Smooth muscle cell (in vitro differentiated cells): ENCODE data around the gene KAT7. TPM values are rescaled to one million over a fixed set of nuclear protein-coding genes. Genes with fewer than 3 reads are reported as not detected.
A peak's percentile ranks its signal among the peaks of the same experiment; 100 is the strongest.

ENCODE experiments used
- DNase-seq: peaks from one replicate; lab custom pipeline; 2025; ENCODE audit not compliant: unreplicated experiment; lab: John Stamatoyannopoulos, UW
- H2AFZ ChIP-seq: fragments of 200-600 bp; sonication (generic); 2 replicates; pipeline ENCODE4 v1.6.0; 2016; ENCODE audit warnings: antibody characterized with exemption, low read depth, mild to moderate bottlenecking
- H3F3A ChIP-seq: fragments of 200-600 bp; sonication (generic); 2 replicates; pipeline ENCODE4 v1.6.0; 2017; ENCODE audit warnings: antibody characterized with exemption, low read depth
- H3K27ac ChIP-seq: fragments of 200-600 bp; sonication (generic); 2 replicates; pipeline ENCODE4 v1.5.1; 2016; ENCODE audit warnings: low read depth, mild to moderate bottlenecking
- H3K27me3 ChIP-seq: fragments of 200-600 bp; sonication (generic); 2 replicates; pipeline ENCODE4 v1.6.1; 2016; ENCODE audit warnings: low read depth, mild to moderate bottlenecking
- H3K36me3 ChIP-seq: fragments of 200-600 bp; sonication (generic); 2 replicates; pipeline ENCODE4 v1.5.1; 2016; ENCODE audit warnings: low read depth
- H3K4me1 ChIP-seq: fragments of 200-600 bp; sonication (generic); 2 replicates; pipeline ENCODE4 v1.5.1; 2016; ENCODE audit warnings: low read depth
- H3K4me2 ChIP-seq: fragments of 200-600 bp; sonication (generic); 2 replicates; pipeline ENCODE4 v1.6.0; 2016; ENCODE audit warnings: mild to moderate bottlenecking
- H3K4me3 ChIP-seq: fragments of 200-600 bp; sonication (generic); 2 replicates; pipeline ENCODE4 v1.5.1; 2016; ENCODE audit warnings: mild to moderate bottlenecking
- H3K79me2 ChIP-seq: fragments of 200-600 bp; sonication (generic); 2 replicates; pipeline ENCODE4 v1.6.0; 2016; ENCODE audit warnings: low read depth, mild to moderate bottlenecking
- H3K9ac ChIP-seq: fragments of 200-600 bp; sonication (generic); 2 replicates; pipeline ENCODE4 v1.6.0; 2016; ENCODE audit warnings: low read depth
- H3K9me3 ChIP-seq: fragments of 200-600 bp; sonication (generic); replicated peaks from 2 replicates; pipeline ENCODE4 v1.5.1; 2016; ENCODE audit warnings: low read depth
- H4K20me1 ChIP-seq: fragments of 200-600 bp; sonication (generic); 2 replicates; pipeline ENCODE4 v1.6.0; 2016; ENCODE audit warnings: low read depth
- WGBS: methylation state at CpG from one replicate; pipeline ENCODE4 v1.1.7; 2016; ENCODE audit warnings: low lambda C conversion rate; 5-methylcytosine and 5-hydroxymethylcytosine counted together
- polyA plus RNA-seq: library from polyadenylated mRNA; unstranded; fragments of >200 nt; fragmentation: Nextera tagmentation; extraction: Ambion mirVana; gene quantifications from 2 replicates; pipeline ENCODE4 v1.2.1, GENCODE V29; 2016
- total RNA-seq: library from RNA; depleted of rRNA; stranded (reverse); fragments of >200 nt; gene quantifications from 2 replicates; pipeline ENCODE4 v1.2.3, GENCODE V29; 2014
- TF ChIP-seq, protein P1 (sequence below): fragments of 200-600 bp; sonication (generic); IDR thresholded peaks from 2 replicates; pipeline ENCODE4 v1.5.1; 2017; ENCODE audit warnings: borderline replicate concordance, mild to moderate bottlenecking, antibody characterized with exemption; ENCODE audit not compliant: insufficient read depth, poor library complexity, severe bottlenecking

Gene KAT7
- total and polyA plus RNA-seq, 2 experiments from 2014 or later: 21.7 to 32.0 TPM

DNA sequence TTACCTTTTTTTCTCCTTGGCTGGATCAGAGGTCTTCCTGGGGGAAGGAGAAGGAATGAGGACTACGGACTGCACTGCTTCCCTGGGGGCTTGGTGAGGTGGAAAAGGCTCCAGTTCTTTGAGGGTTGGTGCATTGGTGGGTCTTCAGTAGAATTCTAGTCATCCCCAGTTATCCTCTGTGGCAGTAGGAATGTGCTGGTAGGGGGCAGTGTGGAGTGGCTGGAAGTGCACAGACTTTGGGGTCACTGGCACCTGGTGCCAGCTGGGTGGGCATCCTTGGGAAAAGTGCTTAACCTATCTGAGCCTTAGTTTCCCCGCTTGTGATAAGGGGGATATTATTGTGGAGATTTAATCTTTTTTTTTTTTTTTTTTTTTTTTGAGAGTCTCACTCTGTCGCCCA lies 53.1 kb downstream of the KAT7 start:
- no peaks in the 10 kb centered on the region for H3F3A ChIP-seq
- no peak overlapping the region for H3K4me2 ChIP-seq
- H2AFZ ChIP-seq: no peak overlapping the region
- H4K20me1 ChIP-seq: no peaks in the 10 kb centered on the region
- whole genome bisulfite sequencing: 100% methylated on average over 3 of the region's 3 CpGs
- TF ChIP-seq, protein P1, sequence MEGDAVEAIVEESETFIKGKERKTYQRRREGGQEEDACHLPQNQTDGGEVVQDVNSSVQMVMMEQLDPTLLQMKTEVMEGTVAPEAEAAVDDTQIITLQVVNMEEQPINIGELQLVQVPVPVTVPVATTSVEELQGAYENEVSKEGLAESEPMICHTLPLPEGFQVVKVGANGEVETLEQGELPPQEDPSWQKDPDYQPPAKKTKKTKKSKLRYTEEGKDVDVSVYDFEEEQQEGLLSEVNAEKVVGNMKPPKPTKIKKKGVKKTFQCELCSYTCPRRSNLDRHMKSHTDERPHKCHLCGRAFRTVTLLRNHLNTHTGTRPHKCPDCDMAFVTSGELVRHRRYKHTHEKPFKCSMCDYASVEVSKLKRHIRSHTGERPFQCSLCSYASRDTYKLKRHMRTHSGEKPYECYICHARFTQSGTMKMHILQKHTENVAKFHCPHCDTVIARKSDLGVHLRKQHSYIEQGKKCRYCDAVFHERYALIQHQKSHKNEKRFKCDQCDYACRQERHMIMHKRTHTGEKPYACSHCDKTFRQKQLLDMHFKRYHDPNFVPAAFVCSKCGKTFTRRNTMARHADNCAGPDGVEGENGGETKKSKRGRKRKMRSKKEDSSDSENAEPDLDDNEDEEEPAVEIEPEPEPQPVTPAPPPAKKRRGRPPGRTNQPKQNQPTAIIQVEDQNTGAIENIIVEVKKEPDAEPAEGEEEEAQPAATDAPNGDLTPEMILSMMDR: no peak
- no peaks in the 10 kb centered on the region for H3K36me3 ChIP-seq
- no peaks in the 10 kb centered on the region for H3K4me1 ChIP-seq
- no peaks in the 10 kb centered on the region for H3K79me2 ChIP-seq
- H3K27me3 ChIP-seq: no peaks in the 10 kb centered on the region
- no peak overlapping the region for H3K27ac ChIP-seq
- no peaks in the 10 kb centered on the region for H3K9me3 ChIP-seq
- DNase-seq: no peak
- no peak overlapping the region for H3K4me3 ChIP-seq
- H3K9ac ChIP-seq: no peak overlapping the region

DNA sequence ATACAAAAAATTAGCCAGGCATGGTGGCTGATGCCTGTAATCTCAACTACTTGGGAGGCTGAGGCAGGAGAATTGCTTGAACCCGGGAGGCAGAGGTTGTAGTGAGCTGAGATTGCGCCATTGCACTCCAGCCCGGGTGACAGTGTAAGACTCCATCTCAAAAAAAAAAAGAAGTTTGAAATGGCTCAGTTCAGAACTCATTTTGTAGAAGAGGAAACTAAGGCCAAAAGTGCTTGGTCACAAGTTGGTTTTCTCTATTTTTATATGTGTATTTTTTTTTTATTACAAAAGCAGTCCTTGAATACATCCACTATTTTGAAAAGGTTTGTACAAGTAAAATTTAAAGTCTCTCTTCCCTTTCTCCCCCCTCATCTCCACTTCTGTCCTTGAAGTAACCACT lies 53.9 kb downstream of the KAT7 start:
- H3K4me1 ChIP-seq: no peaks in the 10 kb centered on the region
- DNase-seq: no peak
- WGBS: 91% methylated on average over 3 of the region's 3 CpGs
- no peaks in the 10 kb centered on the region for H3K79me2 ChIP-seq
- TF ChIP-seq, protein P1: no peak
- H3F3A ChIP-seq: no peaks in the 10 kb centered on the region
- H3K4me3 ChIP-seq: no peak overlapping the region
- no peak overlapping the region for H3K9ac ChIP-seq
- no peaks in the 10 kb centered on the region for H4K20me1 ChIP-seq
- no peak overlapping the region for H2AFZ ChIP-seq
- no peak overlapping the region for H3K4me2 ChIP-seq
- H3K27ac ChIP-seq: no peak overlapping the region
- no peaks in the 10 kb centered on the region for H3K27me3 ChIP-seq
- no peaks in the 10 kb centered on the region for H3K36me3 ChIP-seq
- H3K9me3 ChIP-seq: no peaks in the 10 kb centered on the region

DNA sequence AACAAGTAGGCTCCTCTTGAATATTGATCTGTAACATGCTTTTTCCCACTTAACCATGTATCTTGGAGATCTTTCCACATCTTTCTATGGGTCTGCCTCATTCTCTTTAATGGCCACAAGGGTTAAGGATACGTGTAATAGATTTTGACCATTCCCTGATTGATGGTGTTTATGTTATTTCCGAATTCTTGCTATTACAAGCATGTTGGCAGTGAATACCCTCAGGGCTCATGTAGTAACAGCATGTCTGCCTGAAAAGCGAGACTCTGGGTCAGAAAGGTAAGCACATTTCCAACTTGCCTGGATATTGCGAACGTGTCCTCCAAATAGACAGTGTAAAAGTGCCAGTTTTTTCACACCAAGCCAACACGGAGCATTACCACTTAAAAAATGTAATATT lies 54.4 kb downstream of the KAT7 start:
- no peaks in the 10 kb centered on the region for H3K9me3 ChIP-seq
- no peaks in the 10 kb centered on the region for H3K36me3 ChIP-seq
- no peak overlapping the region for H3K4me3 ChIP-seq
- H3F3A ChIP-seq: no peaks in the 10 kb centered on the region
- TF ChIP-seq, protein P1: no peak
- no peak overlapping the region for H3K9ac ChIP-seq
- no peaks in the 10 kb centered on the region for H4K20me1 ChIP-seq
- H3K27ac ChIP-seq: no peak overlapping the region
- no peak for DNase-seq
- H3K79me2 ChIP-seq: no peaks in the 10 kb centered on the region
- H3K4me1 ChIP-seq: no peaks in the 10 kb centered on the region
- WGBS: 88% methylated on average over 6 of the region's 6 CpGs
- H2AFZ ChIP-seq: no peak overlapping the region
- no peak overlapping the region for H3K4me2 ChIP-seq
- no peaks in the 10 kb centered on the region for H3K27me3 ChIP-seq

DNA sequence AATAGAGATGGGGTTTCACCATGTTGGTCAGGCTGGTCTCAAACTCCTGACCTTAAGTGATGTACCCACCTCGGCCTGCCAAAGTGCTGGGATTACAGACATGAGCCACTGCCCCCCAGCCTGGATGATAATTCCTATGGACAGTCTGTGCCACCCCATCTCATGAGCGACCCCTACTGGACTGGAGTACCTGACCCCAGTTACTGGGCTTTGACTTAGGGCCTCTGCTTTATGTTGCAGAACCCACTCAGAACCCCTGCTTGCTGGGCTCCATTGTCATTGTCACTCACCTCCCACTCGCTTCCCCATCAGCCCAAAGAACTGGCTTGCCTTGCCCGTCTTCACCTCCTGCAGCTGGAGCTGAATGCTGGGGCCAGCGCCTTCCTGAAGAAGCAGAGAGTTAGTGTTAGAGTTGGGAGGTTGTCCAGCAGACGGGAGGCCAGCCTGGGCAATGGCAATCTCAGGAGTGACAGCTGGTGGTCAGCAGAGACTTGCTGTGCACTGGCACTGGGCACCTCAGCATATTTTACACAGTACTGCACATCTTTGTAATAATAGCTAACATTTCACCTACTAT lies 55.4 kb downstream of the KAT7 start:
- Histone ChIP-seq H2AFZ (no peak overlapping the region), H3K9ac (no peak overlapping the region), H3K36me3 (no peaks in the 10 kb centered on the region), H3K27ac (no peak overlapping the region), H3K4me1 (no peaks in the 10 kb centered on the region), H3F3A (no peaks in the 10 kb centered on the region), H3K79me2 (no peaks in the 10 kb centered on the region), H4K20me1 (no peaks in the 10 kb centered on the region), H3K4me3 (no peak overlapping the region), H3K9me3 (no peaks in the 10 kb centered on the region), H3K27me3 (no peaks in the 10 kb centered on the region), H3K4me2 (no peak overlapping the region)
- whole genome bisulfite sequencing: 79% methylated on average over 6 of the region's 6 CpGs
- TF ChIP-seq, protein P1: peak; percentile 18
- DNase-seq: no peak
